ENCODE data around the gene DIPK1B.

DIPK1B gene

DNA sequence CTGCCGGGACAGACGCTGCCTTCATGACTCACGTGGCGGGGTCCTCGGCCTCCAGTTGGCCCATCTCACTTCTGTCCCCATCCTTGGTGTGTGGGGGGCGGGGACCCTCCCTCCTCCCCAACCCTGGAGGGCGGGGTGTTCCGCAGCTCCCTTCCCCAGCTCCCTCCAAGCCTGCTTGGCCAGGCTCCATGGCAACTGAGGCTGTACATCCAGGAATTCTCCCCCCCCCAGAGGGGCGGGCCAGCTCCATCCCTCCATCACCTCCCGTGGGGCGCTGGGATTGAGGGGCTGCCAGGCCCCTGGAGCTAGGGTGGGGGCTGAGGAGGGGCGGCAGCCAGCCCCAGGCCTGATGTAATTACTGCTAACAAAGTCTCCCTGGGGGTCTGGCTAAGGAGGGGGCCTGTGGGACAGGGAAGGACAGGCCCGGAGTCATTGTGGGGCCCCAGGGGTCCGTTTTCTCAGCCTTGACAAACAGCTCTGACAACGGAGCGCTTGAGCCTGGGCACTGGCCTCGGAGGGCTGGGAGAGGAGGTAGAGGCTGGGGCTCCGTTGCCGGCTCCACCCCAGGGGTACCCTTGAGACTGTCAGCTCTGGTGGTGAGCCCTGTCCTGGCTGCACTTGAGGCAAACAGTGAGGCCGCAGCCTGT, 8.0 kb downstream of the DIPK1B start:
- Histone ChIP-seq H3K4me3 (ENCODE audit: severe bottlenecking) (no peak overlapping the region), H3K36me3 (ENCODE audit: low read depth) (peaks cover 29% of the 10 kb centered on the region), H3K9me3 (ENCODE audit: severe bottlenecking) (no peaks in the 10 kb centered on the region), H3K4me1 (ENCODE audit: insufficient read depth, poor library complexity, severe bottlenecking) (peaks cover 16% of the 10 kb centered on the region), H3K27me3 (ENCODE audit: insufficient read depth, poor library complexity, severe bottlenecking) (no peaks in the 10 kb centered on the region), H3K27ac (ENCODE audit: poor library complexity, severe bottlenecking) (peak overlapping the region; percentile 33)
- TF ChIP-seq, protein P1, sequence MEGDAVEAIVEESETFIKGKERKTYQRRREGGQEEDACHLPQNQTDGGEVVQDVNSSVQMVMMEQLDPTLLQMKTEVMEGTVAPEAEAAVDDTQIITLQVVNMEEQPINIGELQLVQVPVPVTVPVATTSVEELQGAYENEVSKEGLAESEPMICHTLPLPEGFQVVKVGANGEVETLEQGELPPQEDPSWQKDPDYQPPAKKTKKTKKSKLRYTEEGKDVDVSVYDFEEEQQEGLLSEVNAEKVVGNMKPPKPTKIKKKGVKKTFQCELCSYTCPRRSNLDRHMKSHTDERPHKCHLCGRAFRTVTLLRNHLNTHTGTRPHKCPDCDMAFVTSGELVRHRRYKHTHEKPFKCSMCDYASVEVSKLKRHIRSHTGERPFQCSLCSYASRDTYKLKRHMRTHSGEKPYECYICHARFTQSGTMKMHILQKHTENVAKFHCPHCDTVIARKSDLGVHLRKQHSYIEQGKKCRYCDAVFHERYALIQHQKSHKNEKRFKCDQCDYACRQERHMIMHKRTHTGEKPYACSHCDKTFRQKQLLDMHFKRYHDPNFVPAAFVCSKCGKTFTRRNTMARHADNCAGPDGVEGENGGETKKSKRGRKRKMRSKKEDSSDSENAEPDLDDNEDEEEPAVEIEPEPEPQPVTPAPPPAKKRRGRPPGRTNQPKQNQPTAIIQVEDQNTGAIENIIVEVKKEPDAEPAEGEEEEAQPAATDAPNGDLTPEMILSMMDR (IDR thresholded peaks at IDR 0.05; ENCODE audit: poor library complexity, severe bottlenecking), result no peak
- ATAC-seq (ENCODE audit: low read depth) (no peak), DNase-seq (ENCODE audit: low spot score) (no peak)

DNA sequence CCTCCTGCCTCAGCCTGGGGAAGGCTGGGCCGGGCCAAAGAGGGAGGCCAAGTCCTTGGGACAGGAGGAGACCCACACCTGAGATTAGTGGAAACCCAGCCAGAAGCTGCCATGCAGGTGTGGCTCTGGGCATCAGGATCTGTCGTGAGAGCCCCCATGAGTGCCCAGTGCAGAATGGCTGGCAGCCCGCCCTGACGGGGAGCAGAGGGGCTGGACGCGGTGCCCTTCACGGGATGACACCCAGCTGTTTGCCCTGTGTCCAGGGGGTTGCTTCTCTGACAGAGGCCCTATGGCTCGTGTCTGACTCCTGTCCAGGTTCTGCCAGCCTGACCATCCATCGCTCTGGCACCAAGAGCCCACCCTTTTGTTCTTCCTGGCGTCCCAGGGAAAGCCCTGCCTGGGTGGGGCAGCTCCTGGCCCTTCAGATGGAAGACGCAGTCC, 8.5 kb downstream of the DIPK1B start:
- peaks cover 34% of the 10 kb centered on the region for H3K36me3 ChIP-seq (ENCODE audit: low read depth)
- no peak for DNase-seq (ENCODE audit: low spot score)
- no peaks in the 10 kb centered on the region for H3K27me3 ChIP-seq (ENCODE audit: insufficient read depth, poor library complexity, severe bottlenecking)
- H3K4me3 ChIP-seq (ENCODE audit: severe bottlenecking), result no peak overlapping the region
- TF ChIP-seq, protein P1 (IDR thresholded peaks at IDR 0.05; ENCODE audit: poor library complexity, severe bottlenecking), result no peak
- peak overlapping the region; percentile 33 for H3K27ac ChIP-seq (ENCODE audit: poor library complexity, severe bottlenecking)
- no peak for ATAC-seq (ENCODE audit: low read depth)
- peaks cover 21% of the 10 kb centered on the region for H3K4me1 ChIP-seq (ENCODE audit: insufficient read depth, poor library complexity, severe bottlenecking)
- no peaks in the 10 kb centered on the region for H3K9me3 ChIP-seq (ENCODE audit: severe bottlenecking)

DNA sequence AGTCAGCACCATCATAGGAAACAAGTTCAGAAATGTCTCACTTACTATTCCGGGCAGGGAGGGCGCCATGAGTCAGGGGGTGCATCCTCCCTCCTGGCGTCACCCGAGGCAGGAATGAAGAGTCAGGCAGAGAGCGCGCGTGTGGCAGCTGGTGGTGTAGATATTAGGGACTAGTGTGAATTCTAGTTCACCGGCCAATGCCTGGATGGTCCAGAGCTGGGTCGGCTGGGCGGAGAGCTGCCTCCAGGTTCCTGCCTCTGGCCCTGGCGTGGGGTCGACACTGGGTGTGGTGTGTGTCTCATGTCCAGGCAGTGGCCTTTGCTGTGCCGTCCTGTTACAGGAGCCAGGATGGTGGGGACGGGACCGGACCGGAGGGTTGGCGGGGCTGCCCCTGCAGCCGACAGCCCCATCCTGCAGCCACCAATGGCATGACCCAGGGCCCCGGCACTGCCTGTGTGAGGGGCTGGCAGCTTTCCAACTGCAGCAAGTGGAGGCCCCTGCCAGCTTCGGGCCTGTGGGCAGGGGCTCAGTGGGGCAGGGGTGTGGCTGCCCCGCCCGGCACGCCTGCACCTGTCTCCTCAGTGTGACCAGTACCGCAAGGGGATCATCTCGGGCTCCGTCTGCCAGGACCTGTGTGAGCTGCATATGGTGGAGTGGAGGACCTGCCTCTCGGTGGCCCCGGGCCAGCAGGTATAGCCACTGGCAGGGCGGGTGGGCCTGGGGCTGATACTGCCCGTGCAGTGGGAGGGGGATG, 9.1 kb downstream of the DIPK1B start:
- Histone ChIP-seq H3K27ac (ENCODE audit: poor library complexity, severe bottlenecking) (peak overlapping the region; percentile 33), H3K27me3 (ENCODE audit: insufficient read depth, poor library complexity, severe bottlenecking) (no peaks in the 10 kb centered on the region), H3K4me1 (ENCODE audit: insufficient read depth, poor library complexity, severe bottlenecking) (peaks cover 24% of the 10 kb centered on the region), H3K9me3 (ENCODE audit: severe bottlenecking) (no peaks in the 10 kb centered on the region), H3K4me3 (ENCODE audit: severe bottlenecking) (no peak overlapping the region), H3K36me3 (ENCODE audit: low read depth) (peaks cover 40% of the 10 kb centered on the region)
- ATAC-seq (ENCODE audit: low read depth), result peak; percentile 72
- TF ChIP-seq, protein P1 (IDR thresholded peaks at IDR 0.05; ENCODE audit: poor library complexity, severe bottlenecking), result no peak
- DNase-seq (ENCODE audit: low spot score), result no peak

DNA sequence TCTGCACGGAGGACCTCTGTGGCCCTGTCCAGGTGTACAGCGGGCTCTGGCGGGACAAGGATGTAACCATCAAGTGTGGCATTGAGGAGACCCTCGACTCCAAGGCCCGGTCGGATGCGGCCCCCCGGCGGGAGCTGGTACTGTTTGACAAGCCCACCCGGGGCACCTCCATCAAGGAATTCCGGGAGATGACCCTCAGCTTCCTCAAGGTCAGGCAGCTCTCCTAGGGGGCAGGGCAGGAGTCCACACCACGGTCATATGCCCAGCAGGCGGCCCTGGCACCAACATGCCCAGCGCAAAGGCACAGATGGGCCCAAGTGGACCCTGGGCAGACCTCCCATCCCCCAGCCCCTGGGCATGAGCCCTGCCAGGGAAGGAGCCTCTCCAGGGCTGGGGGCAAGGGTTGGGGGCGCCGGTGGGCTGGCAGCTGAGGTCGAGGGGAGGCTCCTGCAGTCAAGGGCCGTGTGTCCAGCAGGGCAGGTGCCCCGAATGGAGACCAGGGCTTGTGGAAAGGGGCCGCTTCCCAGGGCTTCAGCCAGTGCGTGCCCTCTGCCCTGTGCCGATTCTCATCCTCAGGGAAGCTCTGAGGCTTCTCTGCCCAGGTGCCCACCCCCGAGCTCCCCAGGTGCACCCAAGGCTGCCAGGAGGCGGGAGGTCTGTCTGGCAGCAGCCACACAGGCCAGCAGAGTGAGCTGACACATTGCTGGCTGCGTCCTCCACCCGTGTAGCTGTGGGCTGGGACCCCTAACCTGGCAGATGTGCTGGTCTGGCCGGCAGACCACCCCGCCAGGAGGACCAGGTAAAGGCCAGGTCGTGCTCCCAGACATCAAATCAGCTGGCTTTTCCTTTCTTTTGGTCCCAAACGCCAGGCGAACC, 10.0 kb downstream of the DIPK1B start:
- no peaks in the 10 kb centered on the region for H3K27me3 ChIP-seq (ENCODE audit: insufficient read depth, poor library complexity, severe bottlenecking)
- H3K36me3 ChIP-seq (ENCODE audit: low read depth), result peaks cover 45% of the 10 kb centered on the region
- ATAC-seq (ENCODE audit: low read depth) (no peak; the same call in 2 of the 3 replicates), DNase-seq (ENCODE audit: low spot score) (no peak)
- H3K4me1 ChIP-seq (ENCODE audit: insufficient read depth, poor library complexity, severe bottlenecking), result peaks cover 24% of the 10 kb centered on the region
- H3K4me3 ChIP-seq (ENCODE audit: severe bottlenecking), result no peak overlapping the region
- TF ChIP-seq, protein P1 (IDR thresholded peaks at IDR 0.05; ENCODE audit: poor library complexity, severe bottlenecking), result no peak
- H3K27ac ChIP-seq (ENCODE audit: poor library complexity, severe bottlenecking), result peak overlapping the region; percentile 33
- no peaks in the 10 kb centered on the region for H3K9me3 ChIP-seq (ENCODE audit: severe bottlenecking)

All from RWPE2 (cell line).